GM06990 (cell line): ENCODE data around the gene CSRP1.

Source experiments
- DNase-seq: peaks from one replicate; pipeline ENCODE4 v3.0.0-alpha.2; 2011; ENCODE audit not compliant: insufficient read length; ENCODE audit errors: extremely low read depth
- H3K27me3 ChIP-seq: replicated peaks from 2 replicates; pipeline ENCODE4 v1.6.0; 2011; ENCODE audit warnings: low read length; ENCODE audit not compliant: control insufficient read depth, insufficient read depth
- H3K36me3 ChIP-seq: 2 replicates; pipeline ENCODE4 v1.5.1; 2011; ENCODE audit warnings: low read length; ENCODE audit not compliant: control insufficient read depth, insufficient read depth
- H3K4me3 ChIP-seq: replicated peaks from 2 replicates; pipeline ENCODE4 v1.5.1; 2011; ENCODE audit warnings: low read depth, mild to moderate bottlenecking, control low read depth, low read length
- CTCF ChIP-seq: IDR thresholded peaks from 2 replicates; pipeline ENCODE4 v1.5.1; 2011; ENCODE audit warnings: low read length, control low read depth, mild to moderate bottlenecking, inconsistent platforms; ENCODE audit not compliant: insufficient read depth, poor library complexity, severe bottlenecking

The CSRP1 gene

GRCh38 chr1:201507360-201507675 is 395 bp upstream of the CSRP1 start:
- no peaks in the 10 kb centered on the region for H3K27me3 ChIP-seq
- peak overlapping the region; percentile 84 for H3K4me3 ChIP-seq
- DNase-seq = no peak
- no peak for TF ChIP-seq CTCF
- H3K36me3 ChIP-seq = peaks cover 3% of the 10 kb centered on the region; the same call in 1 of the 2 replicates

DNA sequence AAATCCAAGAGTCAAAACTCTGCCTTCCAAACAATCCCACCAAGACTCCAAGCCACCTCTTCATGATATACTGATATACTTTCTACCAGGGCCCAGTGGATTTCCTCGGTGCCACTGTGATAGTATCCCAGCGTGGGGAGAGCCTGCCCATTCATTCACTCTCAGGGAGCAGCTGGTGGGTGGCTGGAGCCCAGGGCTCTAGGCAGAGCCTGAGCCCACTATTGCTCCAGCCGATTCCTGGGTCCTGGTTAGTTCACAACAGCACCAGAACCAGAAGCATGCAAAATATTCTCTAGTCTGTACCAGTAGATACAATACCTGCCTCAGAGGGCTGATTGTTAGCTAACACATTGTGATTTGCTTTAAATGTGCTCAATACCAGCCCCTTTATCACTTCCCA is 831 bp downstream of the CSRP1 start:
- no peak for DNase-seq
- peaks cover 3% of the 10 kb centered on the region for H3K36me3 ChIP-seq
- TF ChIP-seq CTCF = no peak
- peak overlapping the region; percentile 84 for H3K4me3 ChIP-seq
- no peaks in the 10 kb centered on the region for H3K27me3 ChIP-seq

- Histone ChIP-seq H3K36me3 (peaks cover 3% of the 10 kb centered on the region), H3K4me3 (peak overlapping the region; percentile 84; the same call in 1 of the 2 replicates), H3K27me3 (no peaks in the 10 kb centered on the region)
- no peak for TF ChIP-seq CTCF
- DNase-seq = no peak
These were observed 1.4 kb downstream of the CSRP1 start for GRCh38 chr1:201505503-201505890.

DNA sequence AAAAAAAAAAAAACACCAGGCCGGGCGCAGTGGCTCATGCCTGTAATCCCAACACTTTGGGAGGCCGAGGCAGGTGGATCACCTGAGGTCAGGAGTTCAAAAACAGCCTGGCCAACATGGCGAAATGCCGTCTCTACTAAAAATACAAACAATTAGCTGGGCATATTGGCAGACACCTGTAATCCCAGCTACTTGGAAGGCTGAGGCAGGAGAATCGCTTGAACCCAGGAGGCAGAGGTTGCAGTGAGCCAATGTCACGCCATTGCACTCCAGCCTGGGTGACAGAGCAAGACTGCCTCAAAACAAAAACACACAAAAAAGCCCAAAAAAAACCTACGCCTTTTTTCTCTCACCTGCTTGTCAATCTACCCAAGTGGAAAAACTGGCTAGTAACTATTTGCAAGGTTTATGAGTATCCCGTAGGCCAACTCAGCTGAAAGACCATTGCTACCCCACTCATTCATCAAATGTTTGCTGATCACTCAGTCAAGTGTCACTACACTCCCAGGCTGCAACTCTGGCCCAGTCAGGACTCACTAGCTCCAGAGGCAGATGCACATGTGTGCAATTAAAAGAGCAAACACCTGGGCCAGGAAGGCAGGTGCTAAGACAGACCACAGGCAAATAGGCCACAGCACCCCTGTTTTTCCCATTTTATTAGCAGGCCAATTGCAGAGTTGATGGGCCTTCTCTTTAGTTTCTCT is 2.0 kb downstream of the CSRP1 start:
- Histone ChIP-seq H3K4me3 (no peak overlapping the region), H3K27me3 (no peaks in the 10 kb centered on the region), H3K36me3 (peaks cover 3% of the 10 kb centered on the region)
- TF ChIP-seq CTCF = no peak
- DNase-seq = no peak

GRCh38 chr1:201504179-201504631 is 2.7 kb downstream of the CSRP1 start:
- no peak for TF ChIP-seq CTCF
- Histone ChIP-seq H3K4me3 (no peak overlapping the region), H3K36me3 (peaks cover 3% of the 10 kb centered on the region), H3K27me3 (no peaks in the 10 kb centered on the region)
- DNase-seq = no peak
